ENCODE measurements around the gene PSKH1. TPM values are rescaled to one million over a fixed set of nuclear protein-coding genes. Genes with fewer than 3 reads are reported as not detected.
"Not testable (repeated sequence)": the region's sequence is repeated elsewhere in the genome, so short reads cannot be mapped to it uniquely, and the experiment has no call there.

The PSKH1 gene
- total and polyA plus RNA-seq, 10 of the 15 experiments (the other 5 are each of a cell fraction or from before 2014, with no cell fraction given), result 0.63 to 20.4 (median 7.8) TPM

DNA sequence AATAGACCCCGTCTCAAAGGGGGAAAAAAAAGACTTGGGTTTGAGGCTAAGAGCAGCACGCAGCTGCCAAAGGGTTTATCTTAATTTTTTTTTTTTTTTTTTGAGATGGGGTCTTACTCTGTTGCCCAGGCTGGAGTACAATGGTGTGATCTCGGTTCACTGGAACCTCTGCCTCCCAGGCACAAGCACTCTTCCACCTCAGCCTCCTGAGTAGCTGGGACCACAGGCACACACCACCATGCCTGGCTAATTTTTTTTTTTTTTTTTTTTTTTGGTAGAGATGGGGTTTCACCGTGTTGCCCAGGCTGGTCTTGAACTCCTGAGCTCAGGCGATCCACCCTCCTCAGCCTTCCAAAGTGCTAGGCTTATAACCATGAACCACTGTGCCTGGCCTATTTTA lies 44.7 kb downstream of the PSKH1 start:
- BruUV-seq (replicated peaks); H3K9ac ChIP-seq (ENCODE audit: control insufficient read depth, insufficient read depth, low read length); in situ Hi-C loops (cut with MboI); DNase-seq (ENCODE audit: low read depth, low spot score); H2AFZ ChIP-seq (ENCODE audit: control insufficient read depth, low read depth, low read length); RAD21 ChIA-PET (ENCODE audit: unreplicated experiment); FAIRE-seq; H3K9me3 ChIP-seq (replicated peaks; ENCODE audit: control insufficient read depth, insufficient read depth, low read length); ATAC-seq; H4K20me1 ChIP-seq (ENCODE audit: control insufficient read depth, insufficient read depth); H3K27me3 ChIP-seq (replicated peaks in 1 of 2; ENCODE audit: control insufficient read depth in 2 of 2, insufficient read depth in 2 of 2, low read length in 1 of 2): not testable (repeated sequence)
- Histone ChIP-seq H3K4me1 (ENCODE audit: control insufficient read depth, insufficient read depth, low read length) (peaks cover 12% of the 10 kb centered on the region), H3K36me3 (ENCODE audit: control insufficient read depth in 2 of 2, insufficient read depth in 2 of 2, low read length in 1 of 2) (peaks cover 16 to 17% of the 10 kb centered on the region in 2 experiments), H3K4me2 (ENCODE audit: control insufficient read depth, insufficient read depth) (peak overlapping the region; percentile 82), H3K27ac (ENCODE audit: control insufficient read depth, insufficient read depth) (0 out of 2 replicates have a peak overlapping the region, but pooled peaks have one; percentile 98), H3K4me3 (peak overlapping the region; percentile 89; the same call in 1 of the 2 replicates), H3K79me2 (ENCODE audit: control insufficient read depth, insufficient read depth, low read length) (peaks cover 31% of the 10 kb centered on the region)
- CTCF ChIA-PET, result interaction anchor here (1.1 to 2.6 kb wide), 3 partner anchors 28 to 84 kb away, joined by 3 to 9 read pairs (median 4); partner anchors contain the start of gene NRN1L
- POLR2A ChIA-PET, result interaction anchor here (0.5 to 3.4 kb wide), 8 partner anchors 9 to 449 kb away, joined by 3 to 16 read pairs (median 4); partner anchors contain the start of gene SLC12A4
- intact Hi-C loops (cut with micrococcal nuclease; ENCODE audit: unreplicated experiment), result loop anchor here (2.0 to 5.0 kb wide), 2 partner anchors 91 to 105 kb away; partner anchors contain the start of genes CENPT and NUTF2
- SMC1A ChIA-PET (ENCODE audit: uncharacterized antibody, unreplicated experiment), result interaction anchor here (0.6 kb wide), 1 partner anchor 89 kb away, joined by 3 read pairs; no protein-coding TSS in a partner anchor
- 96% methylated on average over 4 of the region's 5 CpGs for WGBS (ENCODE audit: insufficient coverage, insufficient replicate concordance, low lambda C conversion rate, missing lambda C conversion rate)

DNA sequence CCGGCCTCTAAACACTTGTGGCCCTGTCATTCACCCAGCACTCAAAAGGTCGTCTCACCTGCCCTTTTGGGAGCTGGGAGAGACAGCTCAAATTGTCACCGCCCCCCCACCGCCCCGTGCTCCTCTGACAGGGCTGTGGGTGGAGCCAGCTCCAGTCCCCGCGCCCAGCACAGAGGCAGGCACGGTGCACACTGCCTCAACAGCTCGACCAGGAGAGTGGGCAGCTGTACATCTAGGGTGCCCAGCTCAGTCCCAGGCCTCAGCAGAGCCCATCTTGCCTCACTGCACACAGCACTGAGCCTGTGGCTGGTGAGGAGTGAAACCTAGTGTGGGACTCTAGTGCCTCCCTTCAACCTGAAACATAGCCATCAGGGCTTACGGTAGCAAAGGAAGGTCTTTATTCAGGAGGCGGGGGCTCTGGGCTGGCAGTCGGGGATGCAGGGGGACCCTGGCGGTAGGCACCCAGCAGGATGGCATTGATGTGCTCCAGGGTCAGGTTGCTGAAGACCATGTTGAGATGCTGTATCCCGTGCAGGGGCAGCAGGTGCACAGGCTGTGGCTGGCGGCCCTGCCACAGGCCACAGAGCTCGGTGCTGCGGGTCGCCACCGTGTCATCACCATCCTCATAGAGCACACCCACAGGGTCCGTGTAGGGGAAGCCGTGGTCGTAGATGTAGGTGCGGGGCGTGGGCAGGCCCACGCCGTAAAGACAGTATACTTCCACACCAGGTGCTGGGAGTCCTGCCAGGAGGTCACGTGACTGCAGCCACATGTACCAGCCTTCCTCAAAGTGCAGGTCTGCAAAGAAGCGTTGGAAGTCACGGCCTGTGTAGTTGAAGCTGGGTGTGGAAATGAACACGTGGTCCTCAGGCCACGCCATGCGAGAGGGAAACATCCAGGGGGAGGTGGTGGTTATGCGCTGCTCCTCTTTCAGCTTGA lies 46.7 kb downstream of the PSKH1 start:
- ATAC-seq, result no peak
- peaks cover 28% of the 10 kb centered on the region for H3K79me2 ChIP-seq (ENCODE audit: control insufficient read depth, insufficient read depth, low read length)
- no peak overlapping the region for H3K4me3 ChIP-seq
- peaks cover 4 to 5% of the 10 kb centered on the region in 2 experiments; a peak in 3 of 4 replicates for H3K36me3 ChIP-seq (ENCODE audit: control insufficient read depth in 2 of 2, insufficient read depth in 2 of 2, low read length in 1 of 2)
- no peak overlapping the region for H2AFZ ChIP-seq (ENCODE audit: control insufficient read depth, low read depth, low read length)
- no peak overlapping the region for H3K27ac ChIP-seq (ENCODE audit: control insufficient read depth, insufficient read depth)
- SMC1A ChIA-PET (ENCODE audit: uncharacterized antibody, unreplicated experiment), result interaction anchor here (0.7 to 1.3 kb wide), 3 partner anchors 49 to 101 kb away, joined by 3 to 4 read pairs (median 3); no protein-coding TSS in a partner anchor
- peaks cover 12% of the 10 kb centered on the region for H3K4me1 ChIP-seq (ENCODE audit: control insufficient read depth, insufficient read depth, low read length)
- intact Hi-C loops (cut with micrococcal nuclease; ENCODE audit: unreplicated experiment), result loop anchor here (5.0 kb wide), 1 partner anchor 103 kb away; no protein-coding TSS in a partner anchor
- CTCF ChIA-PET, result interaction anchor here (1.3 to 2.5 kb wide), 4 partner anchors 25 to 101 kb away, joined by 4 to 9 read pairs (median 6); no protein-coding TSS in a partner anchor
- FAIRE-seq, result no peak
- WGBS (ENCODE audit: insufficient coverage, insufficient replicate concordance, low lambda C conversion rate, missing lambda C conversion rate), result 77% methylated on average over 32 of the region's 33 CpGs
- RAD21 ChIA-PET (ENCODE audit: unreplicated experiment), result interaction anchor here (0.5 kb wide), 1 partner anchor 98 kb away, joined by 3 read pairs; no protein-coding TSS in a partner anchor
- DNase-seq (ENCODE audit: low read depth, low spot score), result no peak
- POLR2A ChIA-PET, result interaction anchor here (1.1 kb wide), 1 partner anchor 56 kb away, joined by 3 read pairs; no protein-coding TSS in a partner anchor
- no peak overlapping the region for H3K9ac ChIP-seq (ENCODE audit: control insufficient read depth, insufficient read depth, low read length)
- in situ Hi-C loops (cut with MboI), result no loop called here
- H3K4me2 ChIP-seq (ENCODE audit: control insufficient read depth, insufficient read depth), result no peak overlapping the region
- no TSS peak for BruUV-seq (replicated peaks)
- no peaks in the 10 kb centered on the region for H4K20me1 ChIP-seq (ENCODE audit: control insufficient read depth, insufficient read depth)
- no peaks in the 10 kb centered on the region for H3K27me3 ChIP-seq (replicated peaks in 1 of 2; ENCODE audit: control insufficient read depth in 2 of 2, insufficient read depth in 2 of 2, low read length in 1 of 2)
- H3K9me3 ChIP-seq (replicated peaks; ENCODE audit: control insufficient read depth, insufficient read depth, low read length), result no peaks in the 10 kb centered on the region
- TF ChIP-seq BHLHE40 (IDR thresholded peaks at IDR 0.05; ENCODE audit: borderline replicate concordance in 1 of 2, low read depth in 2 of 2, low read length in 1 of 2) (peak in 1 of 2 experiments; percentile 87; a peak in 3 of 4 replicates), TCF12 (IDR thresholded peaks at IDR 0.05; ENCODE audit: low read depth, low read length) (0 out of 2 replicates have a peak, but pooled peaks have one; percentile 33), SUPT20H (IDR thresholded peaks at IDR 0.05; ENCODE audit: borderline replicate concordance, control insufficient read depth, low read depth, low read length) (no peak), YBX1 (IDR thresholded peaks at IDR 0.05) (no peak), POLR2A (IDR thresholded peaks at IDR 0.05; ENCODE audit: low read depth, low read length) (peak; percentile 66), TCF7 (IDR thresholded peaks at IDR 0.05; ENCODE audit: borderline replicate concordance) (no peak), RAD51 (IDR thresholded peaks at IDR 0.05) (peak; percentile 92)
- TF ChIP-seq, protein P1, sequence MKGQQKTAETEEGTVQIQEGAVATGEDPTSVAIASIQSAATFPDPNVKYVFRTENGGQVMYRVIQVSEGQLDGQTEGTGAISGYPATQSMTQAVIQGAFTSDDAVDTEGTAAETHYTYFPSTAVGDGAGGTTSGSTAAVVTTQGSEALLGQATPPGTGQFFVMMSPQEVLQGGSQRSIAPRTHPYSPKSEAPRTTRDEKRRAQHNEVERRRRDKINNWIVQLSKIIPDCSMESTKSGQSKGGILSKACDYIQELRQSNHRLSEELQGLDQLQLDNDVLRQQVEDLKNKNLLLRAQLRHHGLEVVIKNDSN (IDR thresholded peaks at IDR 0.05; ENCODE audit: borderline replicate concordance, extremely low read length, insufficient read depth, low read depth, low read length), result peak; percentile 73
- TF ChIP-seq, protein P2, sequence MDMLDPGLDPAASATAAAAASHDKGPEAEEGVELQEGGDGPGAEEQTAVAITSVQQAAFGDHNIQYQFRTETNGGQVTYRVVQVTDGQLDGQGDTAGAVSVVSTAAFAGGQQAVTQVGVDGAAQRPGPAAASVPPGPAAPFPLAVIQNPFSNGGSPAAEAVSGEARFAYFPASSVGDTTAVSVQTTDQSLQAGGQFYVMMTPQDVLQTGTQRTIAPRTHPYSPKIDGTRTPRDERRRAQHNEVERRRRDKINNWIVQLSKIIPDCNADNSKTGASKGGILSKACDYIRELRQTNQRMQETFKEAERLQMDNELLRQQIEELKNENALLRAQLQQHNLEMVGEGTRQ (IDR thresholded peaks at IDR 0.05; ENCODE audit: borderline replicate concordance, low read depth, low read length), result peak; percentile 7; the same call in 1 of the 2 replicates
- TF ChIP-seq, protein P3, sequence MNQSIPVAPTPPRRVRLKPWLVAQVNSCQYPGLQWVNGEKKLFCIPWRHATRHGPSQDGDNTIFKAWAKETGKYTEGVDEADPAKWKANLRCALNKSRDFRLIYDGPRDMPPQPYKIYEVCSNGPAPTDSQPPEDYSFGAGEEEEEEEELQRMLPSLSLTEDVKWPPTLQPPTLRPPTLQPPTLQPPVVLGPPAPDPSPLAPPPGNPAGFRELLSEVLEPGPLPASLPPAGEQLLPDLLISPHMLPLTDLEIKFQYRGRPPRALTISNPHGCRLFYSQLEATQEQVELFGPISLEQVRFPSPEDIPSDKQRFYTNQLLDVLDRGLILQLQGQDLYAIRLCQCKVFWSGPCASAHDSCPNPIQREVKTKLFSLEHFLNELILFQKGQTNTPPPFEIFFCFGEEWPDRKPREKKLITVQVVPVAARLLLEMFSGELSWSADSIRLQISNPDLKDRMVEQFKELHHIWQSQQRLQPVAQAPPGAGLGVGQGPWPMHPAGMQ (IDR thresholded peaks at IDR 0.05; ENCODE audit: borderline replicate concordance), result no peak
